IMR-90 (cell line): ENCODE results near the gene PLA2G4E. TPM values are rescaled to one million over a fixed set of nuclear protein-coding genes. Genes with fewer than 3 reads are reported as not detected.

Source experiments
- ATAC-seq: fragments of 200-7000 bp; cut with Tn5 transposase; 2 replicates; pipeline ENCODE4 v1.9.1; 2020; ENCODE audit warnings: low read depth, mild to moderate bottlenecking, moderate library complexity
- BruUV-seq: library from RNA; stranded (reverse); fragments of 400-500 nt; replicated peaks from 2 replicates; lab custom pipeline; 2021; lab: Mats Ljungman, UMichigan
- CTCF ChIA-PET: fragments of 300-600 bp; formaldehyde crosslinking; extraction: SDS; loops from one replicate; lab custom pipeline; 2021; ENCODE audit warnings: antibody characterized with exemption; lab: Yijun Ruan, JAX
- POLR2A ChIA-PET: fragments of 300-600 bp; sonication (Branson Sonifier 250); formaldehyde crosslinking; loops from one replicate; lab custom pipeline; 2022; ENCODE audit warnings: antibody characterized with exemption; ENCODE audit not compliant: unreplicated experiment; lab: Charles Lee
- DNase-seq: peaks from one replicate; pipeline ENCODE4 v3.0.0; 2013
- H2AFZ ChIP-seq: replicated peaks from 2 replicates; pipeline ENCODE3; 2013; ENCODE audit warnings: low read length, mild to moderate bottlenecking; ENCODE audit not compliant: poor library complexity
- H2AK5ac ChIP-seq: 2 replicates; pipeline ENCODE4 v1.6.1; 2013; ENCODE audit warnings: low read depth, low read length, inconsistent platforms
- H2AK9ac ChIP-seq: replicated peaks from 2 replicates; pipeline ENCODE3; 2013; ENCODE audit warnings: mild to moderate bottlenecking, low read depth, low read length, moderate library complexity; ENCODE audit not compliant: poor library complexity
- H2BK120ac ChIP-seq: 2 replicates; pipeline ENCODE4 v1.6.1; 2013; ENCODE audit warnings: low read depth, low read length, inconsistent platforms
- H2BK15ac ChIP-seq: 3 replicates; pipeline ENCODE4 v1.6.1; 2013; ENCODE audit warnings: low read depth, low read length, inconsistent platforms
- H2BK20ac ChIP-seq: 2 replicates; pipeline ENCODE4 v1.6.1; 2013; ENCODE audit warnings: low read depth, mild to moderate bottlenecking, inconsistent platforms, low read length, moderate library complexity
- H2BK5ac ChIP-seq: 2 replicates; pipeline ENCODE4 v1.6.1; 2013; ENCODE audit warnings: mild to moderate bottlenecking, low read depth, low read length, inconsistent platforms; ENCODE audit not compliant: poor library complexity, severe bottlenecking
- H3K14ac ChIP-seq: replicated peaks from 2 replicates; pipeline ENCODE4 v1.6.1; 2013; ENCODE audit warnings: low read depth, low read length, inconsistent platforms
- H3K18ac ChIP-seq: 2 replicates; pipeline ENCODE4 v1.6.1; 2013; ENCODE audit warnings: low read depth, low read length, control low read depth
- H3K23ac ChIP-seq: 2 replicates; pipeline ENCODE4 v1.6.1; 2013; ENCODE audit warnings: low read depth, low read length, inconsistent platforms
- H3K27ac ChIP-seq: 2 replicates; pipeline ENCODE4 v1.5.1; 2013; ENCODE audit warnings: mild to moderate bottlenecking, control low read depth, low read length; ENCODE audit not compliant: insufficient read depth
- H3K27me3 ChIP-seq: 2 replicates; pipeline ENCODE4 v1.6.1; 2013; ENCODE audit warnings: low read length; ENCODE audit not compliant: control insufficient read depth, insufficient read depth
- H3K36me3 ChIP-seq: 2 replicates; pipeline ENCODE4 v1.6.1; 2013; ENCODE audit warnings: low read length, mixed read lengths; ENCODE audit not compliant: control insufficient read depth, insufficient read depth
- H3K4ac ChIP-seq: 2 replicates; pipeline ENCODE4 v1.6.1; 2013; ENCODE audit warnings: low read depth, low read length, inconsistent platforms
- H3K4me1 ChIP-seq: 2 replicates; pipeline ENCODE4 v1.6.1; 2013; ENCODE audit warnings: low read length, mixed read lengths; ENCODE audit not compliant: control insufficient read depth, insufficient read depth
- H3K4me2 ChIP-seq: 2 replicates; pipeline ENCODE4 v1.6.1; 2013; ENCODE audit warnings: low read depth, mild to moderate bottlenecking, control low read depth, low read length, moderate library complexity
- H3K4me3 ChIP-seq: 2 replicates; pipeline ENCODE4 v1.5.1; 2013; ENCODE audit warnings: low read depth, mild to moderate bottlenecking, control low read depth, low read length, moderate library complexity; ENCODE audit not compliant: insufficient read depth
- H3K56ac ChIP-seq: 2 replicates; pipeline ENCODE4 v1.6.1; 2013; ENCODE audit warnings: low read length, inconsistent platforms; ENCODE audit not compliant: insufficient read depth; ENCODE audit errors: extremely low read depth
- H3K79me1 ChIP-seq, 2 experiments: 2 replicates each; pipeline ENCODE4 v1.6.1; 2013; ENCODE audit warnings: low read length in 2 of 2, inconsistent platforms in 1 of 2, low read depth in 1 of 2
- H3K9ac ChIP-seq: 2 replicates; pipeline ENCODE4 v1.6.1; 2013; ENCODE audit warnings: low read depth, low read length, control low read depth
- H3K9me1 ChIP-seq: 2 replicates; pipeline ENCODE4 v1.6.1; 2013; ENCODE audit warnings: low read length, inconsistent platforms; ENCODE audit not compliant: insufficient read depth
- H3K9me3 ChIP-seq: 2 replicates; pipeline ENCODE4 v1.6.1; 2013; ENCODE audit warnings: low read length; ENCODE audit not compliant: control insufficient read depth, insufficient read depth
- H4K20me1 ChIP-seq: 2 replicates; pipeline ENCODE4 v1.6.1; 2013; ENCODE audit warnings: low read length, inconsistent platforms; ENCODE audit not compliant: insufficient read depth
- H4K5ac ChIP-seq: 2 replicates; pipeline ENCODE4 v1.6.1; 2013; ENCODE audit warnings: mild to moderate bottlenecking, low read depth, low read length, control low read depth
- H4K8ac ChIP-seq, 2 experiments: 2 replicates each; pipeline ENCODE4 v1.6.1; 2013; ENCODE audit warnings: low read depth in 2 of 2, low read length in 2 of 2, control low read depth in 1 of 2, inconsistent platforms in 1 of 2
- H4K91ac ChIP-seq: 2 replicates; pipeline ENCODE4 v1.6.1; 2013; ENCODE audit warnings: low read depth, low read length, inconsistent platforms; ENCODE audit not compliant: insufficient read depth
- BHLHE40 ChIP-seq: fragments of 150-350 bp; IDR thresholded peaks from 2 replicates; pipeline ENCODE4 v1.6.1; 2016; ENCODE audit warnings: mild to moderate bottlenecking, low read depth, low read length
- CEBPB ChIP-seq: IDR thresholded peaks from 2 replicates; pipeline ENCODE4 v1.6.1; 2012; ENCODE audit warnings: low read depth, low read length, improper control_type of control experiment
- CHD1 ChIP-seq: IDR thresholded peaks from 2 replicates; pipeline ENCODE4 v1.6.1; 2012; ENCODE audit warnings: low read depth, low read length, improper control_type of control experiment
- FOS ChIP-seq: fragments of 150-350 bp; IDR thresholded peaks from 2 replicates; pipeline ENCODE4 v1.6.1; 2016; ENCODE audit warnings: low read depth, low read length
- RCOR1 ChIP-seq: IDR thresholded peaks from 2 replicates; pipeline ENCODE4 v1.6.1; 2012; ENCODE audit warnings: mild to moderate bottlenecking, low read length, improper control_type of control experiment; ENCODE audit not compliant: insufficient replicate concordance
- RFX5 ChIP-seq: IDR thresholded peaks from 2 replicates; pipeline ENCODE4 v1.8.0; 2012; ENCODE audit warnings: low read depth, mild to moderate bottlenecking, low read length, moderate library complexity
- USF2 ChIP-seq: fragments of 150-350 bp; IDR thresholded peaks from 2 replicates; pipeline ENCODE4 v1.6.1; 2017; ENCODE audit warnings: mild to moderate bottlenecking, antibody characterized with exemption, low read length, low read depth
- WGBS, 2 experiments: methylation state at CpG; one replicate each; pipeline versions ENCODE4 v1.1.5 to v1.1.7; 2013; ENCODE audit warnings: missing lambda C conversion rate in 2 of 2; ENCODE audit not compliant: insufficient read length in 1 of 2; ENCODE audit errors: extremely low coverage in 2 of 2; 5-methylcytosine and 5-hydroxymethylcytosine counted together
- dilution Hi-C: fragments of 300-500 bp; cut with HindIII; formaldehyde crosslinking; loops from one replicate; pipeline ENCODE4 v1.14.3; 2018; ENCODE audit warnings: low sequenced_read_pairs; ENCODE audit not compliant: unreplicated experiment
- in situ Hi-C: fragments of 300-500 bp; cut with MboI; formaldehyde crosslinking; loops from 3 replicates; pipeline ENCODE4 v1.14.3; 2019; ENCODE audit warnings: low sequenced_read_pairs, inconsistent platforms, mixed read lengths
- intact Hi-C: fragments of 100-400 bp; cut with micrococcal nuclease; formaldehyde crosslinking; loops from 2 replicates; pipeline ENCODE4 v1.10.0; 2022
- polyA plus RNA-seq, 3 experiments: library from polyadenylated mRNA; depleted of rRNA; stranded (reverse); fragments of >200 nt; gene quantifications; 2 replicates each; pipeline ENCODE4 v1.2.3, GENCODE V29; 2012; ENCODE audit warnings: low replicate concordance in 1 of 3
- total RNA-seq: library from RNA; depleted of rRNA; stranded (reverse); fragments of >200 nt; gene quantifications from 2 replicates; pipeline ENCODE4 v1.2.3, GENCODE V29; 2012

Gene PLA2G4E
- total and polyA plus RNA-seq, 2 of the 4 experiments (the other 2 are of a cell fraction) = not detected

GRCh38 chr15:42068601-42069000 is 47.8 kb upstream of the PLA2G4E start:
- no peak overlapping the region for H3K14ac ChIP-seq
- ATAC-seq (no peak), DNase-seq (no peak)
- H4K8ac ChIP-seq = no peak overlapping the region
- 100% methylated on average over 4 of the region's 14 CpGs; no CpG with 5 or more reads in 1 of the 2 experiments for WGBS, 2 experiments
- no peaks in the 10 kb centered on the region for H3K9me1 ChIP-seq
- H3K18ac ChIP-seq = no peak overlapping the region
- H3K9ac ChIP-seq = no peak overlapping the region
- H2AK9ac ChIP-seq = no peak overlapping the region
- no peaks in the 10 kb centered on the region for H4K20me1 ChIP-seq
- H2AK5ac ChIP-seq = no peak overlapping the region
- peaks cover 1% of the 10 kb centered on the region; the same call in 1 of the 2 replicates for H3K9me3 ChIP-seq
- H2BK15ac ChIP-seq = no peak overlapping the region
- no peak overlapping the region for H3K23ac ChIP-seq
- H4K91ac ChIP-seq = no peak overlapping the region
- peaks cover 54% of the 10 kb centered on the region for H3K27me3 ChIP-seq
- H2AFZ ChIP-seq = no peak overlapping the region
- no peak overlapping the region for H3K4ac ChIP-seq
- dilution Hi-C loops (no loop called here), in situ Hi-C loops (no loop called here), intact Hi-C loops (no loop called here)
- no peak overlapping the region for H3K56ac ChIP-seq
- ChIA-PET CTCF (no interaction called here), POLR2A (no interaction called here)
- H4K5ac ChIP-seq = no peak overlapping the region
- no TSS peak for BruUV-seq
- TF ChIP-seq CHD1 = no peak
- TF ChIP-seq CEBPB = no peak
- TF ChIP-seq BHLHE40 = no peak
- TF ChIP-seq FOS = no peak
- TF ChIP-seq RFX5 = no peak
- TF ChIP-seq USF2 = no peak
- TF ChIP-seq RCOR1 = no peak
- no peak overlapping the region for H2BK120ac ChIP-seq
- H3K79me1 ChIP-seq = no peaks in the 10 kb centered on the region
- no peak overlapping the region for H3K4me2 ChIP-seq
- H3K4me1 ChIP-seq = 0 out of 2 replicates have a peak, but pooled peaks cover 2% of the 10 kb centered on the region
- H3K36me3 ChIP-seq = no peaks in the 10 kb centered on the region
- H3K4me3 ChIP-seq = no peak overlapping the region
- H2BK5ac ChIP-seq = no peak overlapping the region
- no peak overlapping the region for H2BK20ac ChIP-seq
- H3K27ac ChIP-seq = no peak overlapping the region
